Breast epithelium (tissue), 4 donors: ENCODE measurements around the gene UNC45B. TPM values are rescaled to one million over a fixed set of nuclear protein-coding genes. Genes with fewer than 3 reads are reported as not detected.
A peak's percentile ranks its signal among the peaks of the same experiment; 100 is the strongest.

Experiments
- DNase-seq, 2 donors: peaks; one replicate each; pipeline ENCODE4 v3.0.0-alpha.2; 2019; ENCODE audit warnings: low spot score in 2 of 2
- H3K27ac ChIP-seq, 2 donors: fragments of 200-600 bp; sonication (generic) in 1 of 2; one replicate each; pipeline ENCODE4 v1.5.1; 2016 to 2019; ENCODE audit warnings: mild to moderate bottlenecking in 1 of 2
- H3K27me3 ChIP-seq, 2 donors: fragments of 200-600 bp; sonication (generic) in 1 of 2; one replicate each; pipeline versions ENCODE4 v1.5.1 to v1.6.0; 2017 to 2019; ENCODE audit warnings: control low read depth in 1 of 2, mild to moderate bottlenecking in 1 of 2
- H3K36me3 ChIP-seq: fragments of 200-600 bp; one replicate; pipeline ENCODE4 v1.5.1; 2019
- H3K4me1 ChIP-seq, 2 donors: fragments of 200-600 bp; sonication (generic); one replicate each; pipeline ENCODE4 v1.5.1; 2016 to 2019; ENCODE audit warnings: control low read depth in 1 of 2
- H3K4me3 ChIP-seq, 3 donors: fragments of 200-600 bp; sonication (generic); 1 replicate in 2 of 3; 2 replicates in 1 of 3; pipeline ENCODE4 v1.5.1; 2016 to 2019; ENCODE audit warnings: mild to moderate bottlenecking in 3 of 3, moderate library complexity in 2 of 3
- H3K9me3 ChIP-seq, 2 donors: fragments of 200-600 bp; sonication (generic) in 1 of 2; one replicate each; pipeline ENCODE4 v1.5.1; 2016 to 2019; ENCODE audit warnings: control low read depth in 1 of 2
- POLR2A ChIP-seq: fragments of 450-650 bp; IDR thresholded peaks from one replicate; pipeline ENCODE4 v1.6.1; 2016; ENCODE audit warnings: antibody characterized with exemption, mild to moderate bottlenecking, moderate library complexity
- POLR2AphosphoS5 ChIP-seq, 3 donors: sonication (generic); formaldehyde crosslinking; IDR thresholded peaks; one replicate each; pipeline ENCODE4 v1.6.1; 2017; ENCODE audit warnings: antibody characterized with exemption in 3 of 3
- intact Hi-C: fragments of 100-400 bp; cut with DNase I; formaldehyde crosslinking; loops from one replicate; pipeline ENCODE4 v1.15.1; 2023; ENCODE audit warnings: low total_unique reads
- total RNA-seq, 3 donors: library from RNA; depleted of rRNA; stranded (reverse); fragments of >200 nt; gene quantifications; one replicate each; pipeline ENCODE4 v1.1.0, GENCODE V29; 2016
- TF ChIP-seq, protein P1 (sequence below), 3 donors: fragments of 450-650 bp; IDR thresholded peaks; one replicate each; pipeline ENCODE4 v1.5.1; 2016 to 2017; ENCODE audit warnings: antibody characterized with exemption in 3 of 3, mild to moderate bottlenecking in 3 of 3, moderate library complexity in 3 of 3

UNC45B gene
- total RNA-seq, 3 donors from 2014 or later, result not detected

- Histone ChIP-seq H3K9me3 (no peaks in the 10 kb centered on the region), H3K36me3 (no peaks in the 10 kb centered on the region), H3K4me1 (no peaks in the 10 kb centered on the region), H3K27ac (no peak within 1 kb of the TSS), H3K27me3 (no peaks in the 10 kb centered on the region), H3K4me3 (no peak within 1 kb of the TSS)
- intact Hi-C loops, result no loop called here
- TF ChIP-seq, protein P1, sequence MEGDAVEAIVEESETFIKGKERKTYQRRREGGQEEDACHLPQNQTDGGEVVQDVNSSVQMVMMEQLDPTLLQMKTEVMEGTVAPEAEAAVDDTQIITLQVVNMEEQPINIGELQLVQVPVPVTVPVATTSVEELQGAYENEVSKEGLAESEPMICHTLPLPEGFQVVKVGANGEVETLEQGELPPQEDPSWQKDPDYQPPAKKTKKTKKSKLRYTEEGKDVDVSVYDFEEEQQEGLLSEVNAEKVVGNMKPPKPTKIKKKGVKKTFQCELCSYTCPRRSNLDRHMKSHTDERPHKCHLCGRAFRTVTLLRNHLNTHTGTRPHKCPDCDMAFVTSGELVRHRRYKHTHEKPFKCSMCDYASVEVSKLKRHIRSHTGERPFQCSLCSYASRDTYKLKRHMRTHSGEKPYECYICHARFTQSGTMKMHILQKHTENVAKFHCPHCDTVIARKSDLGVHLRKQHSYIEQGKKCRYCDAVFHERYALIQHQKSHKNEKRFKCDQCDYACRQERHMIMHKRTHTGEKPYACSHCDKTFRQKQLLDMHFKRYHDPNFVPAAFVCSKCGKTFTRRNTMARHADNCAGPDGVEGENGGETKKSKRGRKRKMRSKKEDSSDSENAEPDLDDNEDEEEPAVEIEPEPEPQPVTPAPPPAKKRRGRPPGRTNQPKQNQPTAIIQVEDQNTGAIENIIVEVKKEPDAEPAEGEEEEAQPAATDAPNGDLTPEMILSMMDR (IDR thresholded peaks at IDR 0.05), result no peak
- TF ChIP-seq POLR2AphosphoS5 (IDR thresholded peaks at IDR 0.05) (no peak), POLR2A (no peak)
- DNase-seq, result no peak
These were observed 26.3 kb upstream of the UNC45B start, which contains the start of gene FNDC8 for GRCh38 chr17:35121315-35121714. FNDC8 (plus strand) TSS chr17:35121615; CDS start chr17:35121694, 79 bp downstream.

DNA sequence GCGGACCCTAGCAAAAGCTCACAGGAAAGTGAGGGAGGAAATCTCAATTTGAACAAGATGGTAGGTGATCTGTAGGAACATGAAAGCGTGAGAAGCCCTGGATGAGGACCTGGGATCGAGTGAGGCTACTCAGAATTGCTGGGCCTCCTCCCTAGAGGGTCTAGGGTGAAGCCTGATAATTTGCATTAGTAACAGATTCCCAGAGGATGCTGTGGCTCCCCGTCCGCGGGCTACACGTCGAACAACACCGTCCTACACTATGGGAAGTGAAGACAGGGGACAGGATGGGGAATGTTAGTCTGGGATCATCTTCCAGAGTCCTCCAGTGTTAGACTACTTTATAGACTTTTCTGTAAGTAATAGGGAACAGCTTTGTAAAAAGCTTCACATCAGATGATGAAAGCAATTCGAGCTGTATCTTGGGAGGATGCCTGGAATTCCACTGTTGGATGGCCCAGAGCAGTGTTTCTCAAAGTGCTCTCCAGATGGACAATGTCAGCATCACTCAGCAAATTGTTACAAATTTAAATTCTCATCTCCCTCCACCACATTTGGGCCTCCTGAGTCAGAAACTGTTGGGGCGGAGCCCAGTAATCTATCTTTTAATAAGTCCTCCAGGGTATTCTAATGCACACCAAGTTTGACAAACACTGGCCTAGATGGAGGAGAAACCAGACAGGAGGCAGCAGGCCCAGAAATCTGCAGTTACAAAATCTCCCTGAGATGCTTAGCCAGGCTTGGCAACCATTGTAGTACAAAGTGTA is 19.7 kb upstream of the UNC45B start:
- Histone ChIP-seq H3K9me3 (no peaks in the 10 kb centered on the region), H3K36me3 (no peaks in the 10 kb centered on the region), H3K27ac (peak overlapping the region in 1 of 2 donors; percentile 32), H3K4me1 (no peaks in the 10 kb centered on the region), H3K27me3 (no peaks in the 10 kb centered on the region), H3K4me3 (no peak overlapping the region)
- TF ChIP-seq, protein P1 (IDR thresholded peaks at IDR 0.05), result no peak
- TF ChIP-seq POLR2A, result no peak
- TF ChIP-seq POLR2AphosphoS5 (IDR thresholded peaks at IDR 0.05), result no peak
- intact Hi-C loops, result no loop called here
- no peak for DNase-seq

DNA sequence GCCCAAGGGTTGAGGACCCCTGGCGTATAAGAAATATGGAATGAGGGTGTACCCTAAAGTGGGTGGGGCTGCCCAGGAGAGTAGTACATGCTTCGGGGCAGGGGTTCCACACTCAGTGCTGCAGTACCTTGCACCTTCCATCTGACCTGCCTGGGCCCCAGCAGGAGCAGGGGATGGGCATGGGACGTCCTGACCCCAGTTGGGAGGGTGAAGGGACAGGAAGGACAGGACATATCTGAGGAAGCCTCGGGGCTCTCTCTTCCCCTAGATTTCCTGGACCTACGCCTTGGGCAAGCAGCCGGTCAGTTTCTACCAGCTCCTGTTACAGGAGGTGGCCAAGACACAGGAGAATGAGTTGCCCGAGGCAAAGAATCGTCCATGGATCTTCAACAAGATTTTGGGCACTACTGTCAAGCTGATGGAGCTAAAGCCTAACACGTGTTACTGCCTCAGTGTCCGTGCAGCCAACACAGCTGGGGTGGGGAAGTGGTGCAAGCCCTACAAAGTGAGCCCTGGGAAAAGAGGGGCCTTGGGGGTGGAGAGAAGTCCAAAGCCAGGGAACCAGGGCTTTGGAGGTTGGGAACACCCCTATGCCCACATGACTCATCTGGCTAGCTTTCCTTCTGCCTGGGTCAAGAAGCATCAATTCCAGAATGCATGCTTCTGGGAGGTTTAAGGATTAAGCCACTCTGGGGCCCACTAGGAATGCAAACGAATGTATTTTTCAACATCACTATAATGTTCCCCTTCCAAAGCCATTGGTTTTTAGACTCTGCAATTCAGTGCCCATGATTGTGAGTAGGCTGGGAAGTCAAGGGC is 18.3 kb upstream of the UNC45B start:
- H3K27me3 ChIP-seq, result no peaks in the 10 kb centered on the region
- H3K4me1 ChIP-seq, result no peaks in the 10 kb centered on the region
- H3K36me3 ChIP-seq, result no peaks in the 10 kb centered on the region
- no peaks in the 10 kb centered on the region for H3K9me3 ChIP-seq
- TF ChIP-seq, protein P1 (IDR thresholded peaks at IDR 0.05), result no peak
- TF ChIP-seq POLR2A (no peak), POLR2AphosphoS5 (IDR thresholded peaks at IDR 0.05) (no peak)
- no peak overlapping the region for H3K4me3 ChIP-seq
- intact Hi-C loops, result no loop called here
- DNase-seq, result no peak
- no peak overlapping the region for H3K27ac ChIP-seq

DNA sequence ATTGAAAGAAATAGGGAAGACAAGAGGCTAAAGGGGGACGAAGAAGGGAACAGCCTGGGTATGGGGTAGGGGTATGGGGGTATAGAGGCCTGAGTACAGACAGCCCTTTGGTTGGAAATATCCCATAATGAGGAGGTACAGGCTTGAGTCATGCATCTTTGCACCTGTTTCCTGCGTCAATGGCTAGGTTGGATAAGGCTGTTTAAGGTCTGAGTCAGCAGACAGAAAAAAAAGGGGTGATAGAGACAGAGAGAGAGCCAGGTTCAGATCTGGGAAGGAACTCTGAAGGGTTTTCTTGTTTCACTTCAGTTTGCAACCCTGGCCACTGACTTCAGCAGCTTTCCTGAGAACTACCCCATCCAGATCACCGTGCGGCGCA is 17.7 kb upstream of the UNC45B start:
- no peak overlapping the region for H3K4me3 ChIP-seq
- H3K27me3 ChIP-seq, result no peaks in the 10 kb centered on the region
- DNase-seq, result no peak
- TF ChIP-seq POLR2A, result no peak
- TF ChIP-seq POLR2AphosphoS5 (IDR thresholded peaks at IDR 0.05), result no peak
- TF ChIP-seq, protein P1 (IDR thresholded peaks at IDR 0.05), result no peak
- H3K4me1 ChIP-seq, result no peaks in the 10 kb centered on the region
- intact Hi-C loops, result no loop called here
- no peak overlapping the region for H3K27ac ChIP-seq
- no peaks in the 10 kb centered on the region for H3K36me3 ChIP-seq
- H3K9me3 ChIP-seq, result no peaks in the 10 kb centered on the region

- Histone ChIP-seq H3K27ac (no peak overlapping the region), H3K4me3 (no peak overlapping the region), H3K27me3 (no peaks in the 10 kb centered on the region), H3K4me1 (no peaks in the 10 kb centered on the region), H3K9me3 (no peaks in the 10 kb centered on the region), H3K36me3 (no peaks in the 10 kb centered on the region)
- intact Hi-C loops, result no loop called here
- no peak for TF ChIP-seq POLR2A
- no peak for TF ChIP-seq POLR2AphosphoS5 (IDR thresholded peaks at IDR 0.05)
- TF ChIP-seq, protein P1 (IDR thresholded peaks at IDR 0.05), result no peak
- DNase-seq, result no peak
These were observed 17.2 kb upstream of the UNC45B start for GRCh38 chr17:35130392-35130791.
